Skin of body (tissue), 2 donors: ENCODE data around the gene PHF20. TPM values are rescaled to one million over a fixed set of nuclear protein-coding genes. Genes with fewer than 3 reads are reported as not detected.
A peak's percentile ranks its signal among the peaks of the same experiment; 100 is the strongest.
"Not testable (repeated sequence)": the region's sequence is repeated elsewhere in the genome, so short reads cannot be mapped to it uniquely, and the experiment has no call there.

Experiments used
- DNase-seq: peaks from one replicate; lab custom pipeline; 2025; lab: John Stamatoyannopoulos, UW
- total RNA-seq: library from RNA; depleted of rRNA; stranded (reverse); fragments of >200 nt; gene quantifications from one replicate; pipeline ENCODE4 v1.2.3, GENCODE V29; 2014

Gene PHF20
- total RNA-seq, 1 donor from 2014 or later = 25.4 TPM

DNA sequence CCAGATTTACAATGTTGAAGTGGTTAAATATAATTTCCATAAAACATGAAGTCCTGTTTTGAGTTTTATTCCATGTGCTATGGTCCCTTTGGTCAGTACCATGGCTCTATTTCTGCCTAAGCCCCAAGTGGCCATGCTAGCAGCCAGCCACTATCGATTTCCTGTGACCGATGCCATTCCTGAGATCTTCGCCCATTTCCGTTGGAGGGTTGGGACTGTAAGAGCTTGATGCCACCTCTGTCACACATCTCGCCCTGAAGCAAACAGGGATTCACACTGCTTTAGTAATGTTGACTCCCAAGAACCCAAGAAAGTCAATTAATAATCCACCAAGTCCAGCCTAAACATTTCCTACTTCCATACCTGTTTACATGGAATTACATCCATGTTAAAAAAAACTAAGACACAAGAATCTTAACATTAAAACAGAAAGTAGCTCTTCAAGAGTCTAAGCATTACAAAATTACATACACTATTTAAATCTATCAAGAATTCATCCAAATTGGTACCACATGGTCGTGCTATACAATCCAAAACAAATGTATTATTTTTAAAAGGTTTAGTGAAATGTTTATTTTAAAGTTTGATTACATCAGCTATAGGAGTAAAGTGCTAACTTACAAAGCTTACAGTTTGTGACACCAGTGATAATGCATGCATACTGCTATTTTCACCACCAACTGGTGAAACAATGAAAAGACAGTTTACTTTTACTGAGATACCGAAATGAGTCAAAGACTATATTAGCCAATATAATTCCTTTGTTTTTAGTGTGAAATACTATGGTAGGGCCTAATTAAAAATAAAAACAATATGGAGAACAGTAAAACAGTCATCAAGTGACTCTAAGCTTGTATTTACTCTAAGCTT is 32.3 kb upstream of the PHF20 start:
- DNase-seq = no peak

DNA sequence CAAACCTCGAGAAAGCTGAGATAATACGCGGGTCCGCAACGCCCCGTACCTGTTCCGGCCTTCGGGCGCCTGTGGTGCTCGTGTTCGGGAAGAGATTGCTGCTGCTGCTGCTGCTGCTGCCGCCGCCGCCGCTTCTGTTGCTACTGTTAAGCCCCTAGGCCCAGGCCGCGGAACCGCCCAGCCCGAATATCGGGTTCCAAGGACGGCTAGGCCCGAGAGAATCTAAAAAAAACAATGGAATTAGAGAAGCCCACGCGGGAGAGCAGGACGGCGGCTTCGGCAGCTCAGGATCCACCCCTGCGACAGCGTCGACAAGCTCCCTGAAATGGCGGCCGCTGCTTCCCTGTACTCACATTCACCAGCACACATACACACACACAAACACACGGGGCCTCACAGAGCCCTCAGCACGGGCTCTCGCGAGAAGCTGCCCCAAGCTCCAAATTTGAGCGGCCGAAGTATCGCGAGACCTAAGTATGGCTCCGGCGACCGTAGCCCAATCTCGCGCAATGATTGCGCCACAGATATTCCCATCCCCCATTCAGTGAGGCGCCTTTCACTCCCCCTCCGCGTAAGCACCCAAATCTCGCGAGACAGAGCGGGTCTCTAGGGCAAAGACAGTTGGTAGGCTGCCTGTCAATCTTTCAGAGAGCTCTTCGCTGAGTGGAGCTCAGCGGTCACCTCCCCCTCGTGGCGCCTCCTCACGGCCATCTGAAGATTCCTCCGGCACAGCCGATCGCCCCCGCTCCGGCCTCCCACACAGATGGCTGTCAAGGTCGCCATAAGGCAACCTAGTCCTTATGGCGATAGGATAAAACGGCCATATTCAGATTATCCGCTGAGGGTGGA is 29.7 kb upstream of the PHF20 start, which contains the start of gene RBM39:
TSS of gene RBM39 (minus strand) at position 369 of the 849 bp plus-strand sequence. CDS start 1,386 bp downstream, outside the sequence.
- DNase-seq = peak; percentile 100

DNA sequence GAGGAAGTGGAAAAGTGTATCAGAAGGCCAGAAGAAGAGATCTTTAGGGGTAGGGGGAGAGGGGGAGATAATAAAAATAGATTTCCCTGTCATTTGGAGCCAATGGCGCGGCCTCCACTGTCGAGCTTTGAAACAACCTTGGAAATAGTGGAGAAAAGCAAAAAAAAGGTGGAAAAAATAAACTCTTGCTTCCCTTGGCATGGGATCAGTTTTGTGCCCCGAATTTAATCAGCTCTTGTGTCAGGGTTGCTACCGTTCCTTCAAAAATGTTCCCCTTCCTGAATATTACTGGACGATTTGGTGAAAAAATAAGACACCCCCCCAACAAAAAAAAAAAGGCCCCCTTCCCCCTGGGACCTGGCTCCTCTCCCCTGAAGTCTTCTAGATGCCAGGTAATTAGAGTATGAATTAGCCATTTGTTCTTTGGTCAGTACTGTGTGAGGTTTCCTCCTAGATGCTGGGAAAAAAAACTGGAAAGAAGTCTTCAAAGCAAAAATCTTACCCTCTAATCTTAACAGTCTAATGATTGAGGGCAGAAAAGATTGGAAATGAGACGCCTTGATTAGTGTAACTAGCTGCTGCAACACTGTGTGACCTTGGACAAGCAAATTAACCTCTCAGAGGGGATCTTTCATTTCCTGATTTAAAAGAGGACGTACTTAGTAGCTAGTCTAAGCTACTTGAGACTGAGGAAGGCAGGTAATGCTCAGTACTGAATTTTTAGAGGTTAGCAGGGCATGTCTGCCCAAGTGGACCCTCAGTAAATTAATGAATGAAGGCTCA is 28.9 kb upstream of the PHF20 start:
- DNase-seq = peak; percentile 25

DNA sequence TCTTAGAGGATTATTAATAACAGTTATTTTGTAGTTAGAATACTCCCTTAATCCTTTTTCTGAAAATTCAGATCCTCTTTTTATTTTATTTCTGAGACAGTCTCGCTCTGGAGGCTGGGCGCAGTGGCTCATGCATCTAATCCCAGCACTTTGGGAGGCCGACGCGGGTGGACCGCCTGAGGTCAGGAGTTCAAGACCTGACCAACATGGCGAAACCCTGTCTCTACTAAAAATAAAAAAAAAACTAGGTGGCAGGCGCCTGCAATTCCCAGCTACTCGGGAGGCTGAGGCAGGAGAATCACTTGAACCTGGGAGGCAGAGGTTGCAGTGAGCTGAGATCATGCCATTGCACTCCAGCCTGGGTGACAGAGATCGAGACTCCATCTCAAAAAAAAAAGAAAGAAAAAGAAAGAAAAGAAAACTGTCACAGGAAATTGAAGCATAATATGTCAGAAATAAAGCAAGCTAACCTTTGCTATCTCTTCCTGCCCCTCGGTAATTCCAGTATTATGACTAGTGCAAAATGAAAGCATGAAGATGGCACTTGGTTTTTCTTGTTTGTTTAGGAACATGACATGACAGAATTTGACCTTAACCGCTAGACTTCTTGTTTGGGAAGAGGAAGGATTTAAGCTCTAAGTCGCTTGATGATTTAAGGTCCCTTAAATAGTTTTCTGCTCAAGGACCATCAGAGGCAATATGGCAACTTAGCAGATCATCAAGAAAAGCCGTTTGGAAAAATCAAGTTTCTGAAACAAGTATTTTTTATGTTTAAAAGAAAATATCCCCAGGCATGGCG is 27.9 kb upstream of the PHF20 start:
- no peak for DNase-seq

DNA sequence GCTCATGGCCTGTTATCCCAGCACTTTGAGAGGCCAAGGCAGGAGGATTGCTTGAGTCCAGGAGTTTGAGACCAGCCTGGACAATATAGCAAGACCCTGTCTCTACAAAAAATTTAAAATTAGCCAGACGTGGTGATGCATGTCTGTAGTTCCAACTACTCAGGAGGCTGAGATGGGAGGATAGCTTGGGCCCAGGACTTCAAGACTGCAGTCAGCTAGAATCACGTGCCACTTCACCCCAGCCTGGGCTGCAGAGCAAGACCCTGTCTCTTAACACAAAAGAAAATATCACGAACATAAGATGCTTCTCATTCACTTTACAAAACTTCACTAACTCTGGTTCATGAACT is 27.3 kb upstream of the PHF20 start:
- DNase-seq = not testable (repeated sequence)

DNA sequence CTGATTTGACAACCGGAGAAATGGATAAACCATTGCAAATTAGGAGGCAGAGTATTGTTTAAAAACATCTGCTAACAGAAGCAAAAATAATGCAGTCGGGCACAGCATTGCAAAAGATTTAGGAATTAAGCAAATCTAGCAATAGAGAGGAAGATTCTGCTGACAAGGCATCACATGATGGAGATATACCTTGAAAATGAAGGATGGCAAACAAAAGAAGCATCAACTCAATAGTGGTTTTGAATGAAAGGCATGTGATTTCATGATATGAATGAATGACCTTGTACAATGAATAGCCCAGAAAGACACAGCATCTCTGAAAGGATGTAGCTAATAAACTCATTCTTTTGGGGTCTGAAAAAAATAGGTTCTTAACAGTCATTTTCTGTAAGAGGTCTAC is 21.2 kb upstream of the PHF20 start:
- no peak for DNase-seq

DNA sequence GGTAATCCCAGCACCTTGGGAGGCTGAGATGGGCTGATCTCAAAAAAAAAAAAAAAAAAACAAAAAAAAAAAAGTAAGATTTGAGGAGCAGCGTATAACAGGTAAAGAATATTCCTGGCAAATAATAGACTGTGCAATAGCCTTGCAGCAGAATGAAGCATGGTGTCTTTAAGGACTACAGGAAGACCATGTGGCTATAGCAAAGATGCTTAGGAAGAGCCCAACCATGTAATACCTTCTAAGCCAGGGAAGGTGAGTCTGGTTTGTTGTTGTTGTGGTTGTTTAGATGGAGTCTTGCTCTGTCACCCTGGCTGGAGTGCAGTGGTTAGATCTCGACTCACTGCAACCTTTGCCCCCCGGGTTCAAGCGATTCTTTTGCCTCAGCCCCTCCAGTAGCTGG is 15.4 kb upstream of the PHF20 start:
- DNase-seq = no peak

DNA sequence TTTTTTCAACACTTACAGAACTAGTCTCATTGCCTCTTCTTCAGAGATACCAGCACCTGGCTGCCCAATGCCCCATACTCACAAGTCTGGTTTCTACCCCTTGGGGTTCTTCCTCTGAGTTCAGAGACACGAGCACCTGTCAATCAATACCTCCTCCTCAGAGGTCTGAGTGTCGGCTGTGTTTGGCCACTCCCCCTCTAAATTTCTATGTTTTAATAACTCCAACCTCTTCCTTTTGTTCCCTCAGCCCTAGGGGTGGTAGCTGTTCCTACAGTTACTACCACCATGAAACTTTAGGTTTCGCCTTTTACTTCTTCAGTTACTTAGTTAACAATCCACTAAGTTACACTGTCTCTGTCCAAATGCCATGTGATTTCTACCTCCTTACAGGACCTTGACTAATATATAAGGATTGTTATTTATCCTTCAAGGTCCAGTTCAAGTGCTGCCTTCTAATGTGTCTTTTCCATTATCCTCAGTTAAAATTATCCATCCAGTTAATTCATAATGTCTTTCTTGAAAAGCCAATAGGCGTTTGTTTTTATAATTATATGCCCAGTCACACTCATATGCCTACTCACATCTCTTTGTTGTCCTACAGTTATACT is 14.6 kb upstream of the PHF20 start:
- no peak for DNase-seq

DNA sequence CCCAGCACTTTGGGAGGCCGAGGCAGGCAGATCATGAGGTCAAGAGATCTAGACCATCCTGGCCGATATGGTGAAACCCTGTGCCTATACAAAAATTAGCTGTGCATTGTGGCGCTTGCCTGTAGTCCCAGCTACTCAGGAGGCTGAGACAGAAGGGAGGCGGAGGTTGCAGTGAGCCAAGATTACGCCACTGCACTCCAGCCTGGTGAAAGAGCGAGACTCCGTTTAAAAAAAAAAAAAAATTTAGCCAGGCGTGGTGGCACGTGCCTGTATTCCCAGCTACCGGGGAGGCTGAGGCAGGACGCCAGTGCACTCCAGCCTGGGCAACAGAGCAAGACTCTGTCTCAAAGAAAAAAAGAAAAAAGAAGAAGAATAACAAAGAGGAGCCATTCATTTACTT is 10.3 kb upstream of the PHF20 start:
- not testable (repeated sequence) for DNase-seq

DNA sequence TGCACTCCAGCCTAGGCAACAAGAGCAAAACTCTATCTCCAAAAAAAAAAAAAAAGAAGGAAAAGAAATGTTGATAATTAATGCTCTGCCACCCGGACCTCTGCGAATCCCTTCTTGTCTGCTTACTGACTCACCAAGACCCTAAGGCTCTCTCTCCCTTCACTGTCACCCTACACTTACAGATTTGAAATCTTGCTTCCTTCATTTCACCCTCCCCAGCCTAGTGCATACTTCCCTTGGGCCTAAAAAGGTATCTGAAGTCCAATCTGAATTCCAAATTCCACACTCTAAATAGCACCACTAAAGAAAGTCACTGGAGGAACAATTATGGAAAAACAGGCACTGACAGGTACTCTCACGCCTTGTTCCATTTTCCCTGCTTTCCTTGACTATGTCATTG is 9.4 kb upstream of the PHF20 start:
- no peak for DNase-seq

DNA sequence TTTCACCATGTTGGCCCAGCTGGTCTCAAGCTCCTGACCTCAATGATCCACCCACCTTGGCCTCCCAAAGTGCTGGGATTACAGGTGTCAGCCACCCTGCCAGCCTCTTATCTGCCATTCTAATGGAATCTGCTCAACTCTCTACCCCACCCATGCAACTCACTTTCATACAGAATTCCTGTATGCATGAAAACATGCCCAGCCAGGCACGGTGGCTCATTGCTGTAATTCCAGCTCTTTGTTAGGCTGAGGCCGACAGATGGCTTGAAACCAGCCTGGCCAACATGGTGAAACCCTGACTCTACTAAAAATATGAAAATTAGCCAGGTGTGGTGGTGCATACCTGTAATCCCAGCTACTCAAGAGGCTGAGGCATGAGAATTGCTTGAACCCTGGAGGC is 6.9 kb upstream of the PHF20 start:
- DNase-seq = not testable (repeated sequence)

DNA sequence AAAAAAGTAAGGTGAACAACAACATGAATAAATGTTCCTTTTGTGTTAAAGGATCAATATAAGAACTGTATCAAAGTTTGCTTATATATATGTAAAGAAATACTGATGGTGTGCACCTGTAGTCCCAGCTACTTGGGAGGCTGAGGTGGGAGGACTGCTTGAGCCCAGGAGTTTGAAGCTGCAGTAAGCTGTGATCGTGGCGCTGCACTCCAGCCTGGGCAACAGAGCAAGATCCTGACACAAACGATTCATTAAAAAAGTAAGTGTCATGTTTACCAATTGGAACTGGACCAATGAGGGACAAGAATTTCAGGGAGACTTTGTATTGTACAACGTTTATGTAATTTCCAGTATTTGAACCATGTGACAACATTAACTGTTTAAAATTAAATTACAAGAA is 5.0 kb upstream of the PHF20 start:
- DNase-seq = no peak

DNA sequence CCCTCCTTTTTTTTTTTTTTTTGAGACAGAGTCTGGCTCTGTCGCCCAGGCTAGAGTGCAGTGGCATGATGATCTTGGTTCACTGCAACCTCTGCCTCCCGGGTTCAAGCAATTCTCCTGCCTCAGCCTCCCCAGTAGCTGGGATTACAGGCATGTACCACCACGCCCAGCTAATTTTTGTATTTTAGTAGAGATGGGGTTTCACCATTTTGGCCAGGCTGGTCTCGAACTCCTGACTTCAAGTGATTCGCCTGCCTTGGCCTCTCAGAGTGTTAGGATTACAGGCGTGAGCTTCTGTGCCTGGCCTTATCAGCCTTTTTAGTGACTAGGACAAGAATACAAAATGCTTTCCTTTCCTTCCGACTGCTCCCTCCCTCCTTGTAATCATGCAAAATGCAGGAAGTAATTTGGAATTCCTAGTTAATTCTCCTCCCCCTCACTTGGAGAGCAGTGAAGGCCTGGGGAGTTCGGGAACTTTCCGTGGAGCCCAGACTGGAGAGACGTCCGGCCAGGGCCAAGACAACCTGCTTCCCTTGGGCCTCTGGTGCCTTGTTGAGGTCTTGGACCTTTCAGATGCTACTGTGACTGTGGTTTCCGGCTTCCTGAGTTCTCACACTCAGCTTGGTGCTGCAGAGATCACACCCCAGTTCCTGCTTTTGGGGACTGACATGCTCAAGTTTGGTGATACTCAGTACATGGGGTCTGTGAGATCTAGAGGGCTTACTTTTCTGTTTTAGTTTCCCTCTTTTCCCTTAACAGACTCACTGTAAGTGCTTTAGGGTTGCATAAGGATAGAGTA is 3.9 kb upstream of the PHF20 start:
- DNase-seq = peak; percentile 58

DNA sequence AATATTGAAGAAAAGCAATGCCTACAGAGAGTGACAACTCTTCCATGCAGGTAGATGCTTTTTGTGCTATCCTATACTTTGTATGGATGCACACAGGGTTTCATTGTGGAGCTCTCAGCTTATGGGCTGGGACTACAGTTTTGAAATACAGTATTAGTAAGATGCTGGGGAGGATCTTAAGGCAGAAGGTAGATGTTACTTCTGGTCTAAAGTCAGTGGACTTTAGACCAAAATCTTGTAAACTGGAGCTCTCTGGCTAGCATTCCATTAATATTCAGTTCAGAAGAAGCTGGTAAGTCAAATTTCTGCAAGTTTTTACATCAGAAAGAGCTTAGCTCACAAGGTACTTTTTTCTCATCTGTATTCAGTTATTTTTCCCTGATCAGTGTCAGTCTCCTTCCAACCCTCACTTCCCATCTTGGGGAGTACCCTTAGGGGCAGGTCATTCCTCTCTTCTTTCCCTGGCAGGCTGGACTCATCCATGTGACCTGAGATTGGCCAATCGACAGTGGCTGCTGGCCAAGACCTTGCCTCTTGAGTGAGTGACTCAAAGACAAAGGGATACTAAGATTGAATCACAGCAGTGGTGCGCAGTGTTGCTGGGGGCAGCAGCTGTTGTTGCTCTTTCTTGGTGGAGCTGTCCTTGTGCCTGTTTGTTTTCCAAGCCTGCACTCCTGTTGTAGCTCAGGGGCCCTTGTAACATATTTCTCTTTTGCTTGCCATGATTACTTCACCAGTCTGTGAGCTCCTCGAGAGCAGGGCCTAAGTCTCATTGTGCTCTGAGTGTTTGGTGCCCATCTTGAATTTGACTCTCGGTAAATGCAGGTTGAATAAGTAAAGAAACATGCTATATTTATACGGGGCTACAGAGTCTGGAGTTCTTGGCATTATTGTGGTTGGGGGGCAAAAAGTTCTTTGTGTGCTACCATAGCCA is 2.8 kb upstream of the PHF20 start:
- DNase-seq = peak; percentile 87

DNA sequence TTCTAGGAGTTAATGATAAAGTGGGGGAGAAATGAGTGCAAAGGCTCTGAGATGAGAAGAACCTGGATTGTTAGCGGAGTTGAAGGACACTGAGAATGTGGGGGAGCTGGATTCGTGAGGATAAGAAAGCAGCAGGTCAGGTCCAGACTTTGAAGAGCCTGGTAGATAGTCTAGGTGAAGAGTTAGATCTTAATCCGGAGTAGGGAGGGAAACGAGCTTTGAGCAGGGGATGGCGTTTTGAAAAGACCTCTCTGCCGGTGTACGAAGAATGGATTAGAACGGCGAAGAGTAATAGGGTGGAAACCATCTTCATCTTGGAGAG is 487 bp upstream of the PHF20 start:
- no peak for DNase-seq

DNA sequence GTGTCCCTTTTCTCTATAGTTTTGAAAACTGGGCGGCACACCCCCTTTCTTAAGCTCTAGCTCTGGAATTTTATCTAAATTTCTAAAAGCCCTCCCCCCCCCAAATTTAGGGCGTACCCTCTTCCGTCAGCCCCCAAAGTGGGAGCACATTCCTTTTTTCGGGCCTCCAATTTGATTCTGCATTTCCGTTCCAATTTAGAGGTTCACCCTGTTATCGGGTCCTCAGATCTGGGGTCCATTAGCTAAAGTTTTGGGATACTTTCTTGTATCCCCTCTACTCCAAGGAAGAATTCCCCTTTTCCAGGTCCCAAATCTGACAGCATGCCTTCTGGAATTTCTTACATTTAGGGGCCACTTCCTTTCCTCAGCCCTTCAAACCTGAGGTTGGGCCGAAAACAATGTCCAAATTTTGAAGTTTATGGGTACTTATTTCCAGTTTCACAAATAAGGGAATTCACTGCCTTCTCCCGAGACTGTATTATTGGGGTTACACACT is 796 bp downstream of the PHF20 start:
- no peak for DNase-seq

DNA sequence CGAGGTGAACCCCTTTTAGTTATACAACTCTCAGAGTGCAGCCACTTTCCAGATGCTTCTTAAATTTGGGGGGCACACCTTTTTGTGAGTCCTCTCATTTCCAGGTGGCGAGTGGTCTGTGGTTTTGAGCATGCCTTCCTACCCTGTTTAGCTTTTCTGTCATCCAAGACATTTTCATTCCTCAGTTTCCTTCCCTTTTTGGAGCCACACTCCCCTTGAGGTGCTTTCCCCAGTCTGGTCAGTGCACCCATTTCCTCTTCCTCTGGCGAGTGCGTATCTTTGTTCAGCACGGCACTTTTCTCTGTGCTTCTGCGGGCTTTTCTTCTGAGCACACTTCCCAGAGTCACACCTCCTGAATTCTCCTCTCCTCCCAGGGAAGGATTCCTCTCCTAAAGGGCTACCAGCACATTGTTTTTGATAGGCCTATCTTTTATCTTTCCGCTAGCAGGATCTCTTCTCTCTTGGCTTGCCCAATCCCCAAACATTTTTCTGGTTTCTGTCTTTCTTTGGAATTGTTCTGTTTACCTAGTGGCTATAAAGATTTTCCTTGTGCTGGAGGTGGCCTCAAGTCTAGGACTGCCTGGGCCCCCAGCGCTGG is 1.4 kb downstream of the PHF20 start:
- DNase-seq = no peak

DNA sequence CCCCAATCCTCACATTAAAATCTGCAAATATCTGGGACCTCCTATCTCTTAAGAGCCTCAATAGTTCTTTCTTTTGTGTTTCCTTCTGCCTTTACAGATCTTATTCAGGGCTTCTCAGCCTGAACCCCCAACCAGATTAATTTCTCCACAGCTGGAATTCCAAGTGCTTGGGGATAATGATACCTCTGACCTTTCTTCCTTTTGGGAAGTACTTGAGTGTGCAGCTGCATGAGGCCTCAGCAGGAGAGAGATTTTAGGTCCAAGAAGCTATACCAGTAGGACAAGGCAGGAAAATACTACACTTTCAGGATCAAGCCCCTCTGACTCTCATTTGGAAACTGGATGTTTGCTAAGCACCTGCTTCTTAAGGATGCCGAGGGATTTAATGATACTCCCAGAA is 2.6 kb downstream of the PHF20 start:
- DNase-seq = no peak
